Brain microvascular endothelial cell (primary cell): Measurements from ENCODE around the gene TRPV4.

Experiments used
- DNase-seq: peaks from one replicate; pipeline ENCODE4 v3.0.0-alpha.2; 2020
- H3K27ac ChIP-seq: fragments of 250-450 bp; sonication (Bioruptor Pico); 2 replicates; pipeline ENCODE4 v1.5.1; 2020; ENCODE audit warnings: mild to moderate bottlenecking, moderate library complexity
- H3K27me3 ChIP-seq: fragments of 250-450 bp; sonication (Bioruptor Pico); replicated peaks from 2 replicates; pipeline ENCODE4 v1.5.1; 2020; ENCODE audit warnings: mild to moderate bottlenecking
- H3K36me3 ChIP-seq: fragments of 250-450 bp; sonication (Bioruptor Pico); replicated peaks from 2 replicates; pipeline ENCODE4 v1.5.1; 2020; ENCODE audit warnings: mild to moderate bottlenecking
- H3K4me3 ChIP-seq: 2 replicates; pipeline ENCODE4 v1.5.1; 2011; ENCODE audit warnings: low read depth, mild to moderate bottlenecking, control low read depth, low read length, moderate library complexity
- in situ Hi-C: cut with HindIII; loops from 2 replicates; pipeline ENCODE4 v1.10.0; 2017; ENCODE audit warnings: low sequenced_read_pairs, low pct_ligation_motif_present
- TF ChIP-seq, protein P1 (sequence below): IDR thresholded peaks from 2 replicates; pipeline ENCODE4 v1.5.1; 2011; ENCODE audit warnings: low read depth, mild to moderate bottlenecking, moderate library complexity, low read length, control low read depth, inconsistent platforms; ENCODE audit errors: missing control alignments

Gene TRPV4

DNA sequence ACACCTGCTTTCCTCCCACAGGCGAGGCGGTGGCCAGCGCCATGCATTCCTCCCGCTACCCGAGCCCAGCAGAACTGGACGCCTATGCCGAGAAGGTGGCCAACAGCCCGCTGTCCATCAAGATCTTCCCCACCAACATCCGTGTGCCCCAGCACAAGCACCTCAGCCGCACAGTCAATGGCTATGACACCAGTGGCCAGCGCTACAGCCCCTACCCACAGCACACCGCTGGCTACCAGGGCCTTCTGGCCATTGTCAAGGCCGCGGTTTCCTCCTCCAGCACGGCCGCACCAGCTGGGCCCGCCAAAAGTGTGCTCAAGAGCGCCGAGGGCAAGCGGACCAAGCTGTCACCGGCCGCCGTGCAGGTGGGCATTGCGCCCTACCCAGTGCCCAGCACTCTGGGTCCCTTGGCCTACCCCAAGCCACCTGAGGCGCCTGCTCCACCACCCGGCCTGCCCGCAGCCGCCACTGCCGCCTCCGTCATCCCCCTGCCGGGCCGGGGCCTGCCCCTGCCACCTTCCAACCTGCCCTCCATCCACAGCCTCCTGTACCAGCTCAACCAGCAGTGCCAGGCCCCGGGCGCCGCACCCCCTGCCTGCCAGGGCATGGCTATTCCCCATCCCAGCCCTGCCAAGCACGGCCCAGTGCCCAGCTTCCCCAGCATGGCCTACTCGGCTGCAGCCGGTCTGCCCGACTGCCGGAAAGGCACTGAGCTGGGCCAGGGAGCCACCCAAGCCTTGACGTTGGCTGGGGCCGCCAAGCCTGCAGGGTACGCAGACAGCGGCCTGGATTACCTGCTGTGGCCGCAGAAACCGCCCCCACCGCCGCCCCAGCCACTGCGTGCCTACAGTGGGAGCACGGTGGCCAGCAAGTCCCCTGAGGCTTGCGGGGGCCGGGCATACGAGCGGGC is 65.0 kb downstream of the TRPV4 start:
- Histone ChIP-seq H3K36me3 (no peaks in the 10 kb centered on the region), H3K4me3 (no peak overlapping the region), H3K27me3 (no peaks in the 10 kb centered on the region), H3K27ac (no peak overlapping the region)
- DNase-seq = no peak
- in situ Hi-C loops = no loop called here
- TF ChIP-seq, protein P1, sequence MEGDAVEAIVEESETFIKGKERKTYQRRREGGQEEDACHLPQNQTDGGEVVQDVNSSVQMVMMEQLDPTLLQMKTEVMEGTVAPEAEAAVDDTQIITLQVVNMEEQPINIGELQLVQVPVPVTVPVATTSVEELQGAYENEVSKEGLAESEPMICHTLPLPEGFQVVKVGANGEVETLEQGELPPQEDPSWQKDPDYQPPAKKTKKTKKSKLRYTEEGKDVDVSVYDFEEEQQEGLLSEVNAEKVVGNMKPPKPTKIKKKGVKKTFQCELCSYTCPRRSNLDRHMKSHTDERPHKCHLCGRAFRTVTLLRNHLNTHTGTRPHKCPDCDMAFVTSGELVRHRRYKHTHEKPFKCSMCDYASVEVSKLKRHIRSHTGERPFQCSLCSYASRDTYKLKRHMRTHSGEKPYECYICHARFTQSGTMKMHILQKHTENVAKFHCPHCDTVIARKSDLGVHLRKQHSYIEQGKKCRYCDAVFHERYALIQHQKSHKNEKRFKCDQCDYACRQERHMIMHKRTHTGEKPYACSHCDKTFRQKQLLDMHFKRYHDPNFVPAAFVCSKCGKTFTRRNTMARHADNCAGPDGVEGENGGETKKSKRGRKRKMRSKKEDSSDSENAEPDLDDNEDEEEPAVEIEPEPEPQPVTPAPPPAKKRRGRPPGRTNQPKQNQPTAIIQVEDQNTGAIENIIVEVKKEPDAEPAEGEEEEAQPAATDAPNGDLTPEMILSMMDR = no peak

GRCh38 chr12:109767456-109767855 is 65.7 kb downstream of the TRPV4 start:
- no peak for DNase-seq
- in situ Hi-C loops = no loop called here
- Histone ChIP-seq H3K27me3 (no peaks in the 10 kb centered on the region), H3K27ac (no peak overlapping the region), H3K4me3 (no peak overlapping the region), H3K36me3 (no peaks in the 10 kb centered on the region)
- TF ChIP-seq, protein P1 = no peak

- TF ChIP-seq, protein P1 = no peak
- Histone ChIP-seq H3K4me3 (no peak overlapping the region), H3K27me3 (no peaks in the 10 kb centered on the region), H3K27ac (no peak overlapping the region), H3K36me3 (no peaks in the 10 kb centered on the region)
- in situ Hi-C loops = no loop called here
- no peak for DNase-seq
Measured at GRCh38 chr12:109766251-109766778, 66.9 kb downstream of the TRPV4 start.

- no peaks in the 10 kb centered on the region for H3K27me3 ChIP-seq
- H3K4me3 ChIP-seq = no peak overlapping the region
- in situ Hi-C loops = no loop called here
- H3K27ac ChIP-seq = no peak overlapping the region
- DNase-seq = no peak
- TF ChIP-seq, protein P1 = no peak
- no peaks in the 10 kb centered on the region for H3K36me3 ChIP-seq
Measured at GRCh38 chr12:109765446-109765810, 67.8 kb downstream of the TRPV4 start.

- in situ Hi-C loops = no loop called here
- H3K4me3 ChIP-seq = no peak overlapping the region
- no peaks in the 10 kb centered on the region for H3K36me3 ChIP-seq
- H3K27me3 ChIP-seq = no peaks in the 10 kb centered on the region
- TF ChIP-seq, protein P1 = no peak
- no peak for DNase-seq
- H3K27ac ChIP-seq = no peak overlapping the region
Measured at GRCh38 chr12:109764776-109765445, 68.3 kb downstream of the TRPV4 start.
